ENCODE data around the gene SELENOS.

Gene SELENOS

GRCh38 chr15:101276501-101277037 is 716 bp downstream of the SELENOS start:
- DNase-seq (ENCODE audit: low spot score): no peak

GRCh38 chr15:101275018-101275417 is 2.3 kb downstream of the SELENOS start:
- no peak for DNase-seq (ENCODE audit: low spot score)

GRCh38 chr15:101273534-101273933 is 3.8 kb downstream of the SELENOS start:
- DNase-seq (ENCODE audit: low spot score): no peak

- DNase-seq (ENCODE audit: low spot score): no peak
These were observed 4.7 kb downstream of the SELENOS start for GRCh38 chr15:101272584-101272983.

- DNase-seq (ENCODE audit: low spot score): no peak
These were observed 7.6 kb downstream of the SELENOS start for GRCh38 chr15:101269479-101270223.

- no peak for DNase-seq (ENCODE audit: low spot score)
These were observed 9.8 kb downstream of the SELENOS start for GRCh38 chr15:101267320-101268104.

GRCh38 chr15:101266787-101267186 is 10.5 kb downstream of the SELENOS start:
- DNase-seq (ENCODE audit: low spot score): no peak

GRCh38 chr15:101266034-101266433 is 11.3 kb downstream of the SELENOS start:
- DNase-seq (ENCODE audit: low spot score): no peak

- DNase-seq (ENCODE audit: low spot score): no peak
These were observed 12.2 kb downstream of the SELENOS start for GRCh38 chr15:101264911-101265641.

- DNase-seq (ENCODE audit: low spot score): no peak
These were observed 13.3 kb downstream of the SELENOS start for GRCh38 chr15:101264011-101264410.

GRCh38 chr15:101262551-101262950 is 14.7 kb downstream of the SELENOS start:
- no peak for DNase-seq (ENCODE audit: low spot score)

- peak; percentile 38 for DNase-seq (ENCODE audit: low spot score)
These were observed 18.8 kb downstream of the SELENOS start for GRCh38 chr15:101258238-101259144.

- no peak for DNase-seq (ENCODE audit: low spot score)
These were observed 20.5 kb downstream of the SELENOS start for GRCh38 chr15:101256757-101257156.

GRCh38 chr15:101255615-101256241 is 21.6 kb downstream of the SELENOS start:
- no peak for DNase-seq (ENCODE audit: low spot score)

- DNase-seq (ENCODE audit: low spot score): no peak
These were observed 22.3 kb downstream of the SELENOS start for GRCh38 chr15:101255051-101255395.

GRCh38 chr15:101254157-101255050 is 22.9 kb downstream of the SELENOS start:
- no peak for DNase-seq (ENCODE audit: low spot score)

- DNase-seq (ENCODE audit: low spot score): no peak
These were observed 24.4 kb downstream of the SELENOS start for GRCh38 chr15:101252836-101253235.

GRCh38 chr15:101251830-101252820 is 25.2 kb downstream of the SELENOS start, which contains the start of gene CHSY1:
TSS of gene CHSY1 (minus strand) at chr15:101252048. CDS start at chr15:101251456, 592 bp downstream.
- peak; percentile 81 for DNase-seq (ENCODE audit: low spot score)

All from germinal center (tissue), 1 donor.